ENCODE data around the gene CMTM7.
"Not testable (repeated sequence)": the region's sequence is repeated elsewhere in the genome, so short reads cannot be mapped to it uniquely, and the experiment has no call there.

The CMTM7 gene

DNA sequence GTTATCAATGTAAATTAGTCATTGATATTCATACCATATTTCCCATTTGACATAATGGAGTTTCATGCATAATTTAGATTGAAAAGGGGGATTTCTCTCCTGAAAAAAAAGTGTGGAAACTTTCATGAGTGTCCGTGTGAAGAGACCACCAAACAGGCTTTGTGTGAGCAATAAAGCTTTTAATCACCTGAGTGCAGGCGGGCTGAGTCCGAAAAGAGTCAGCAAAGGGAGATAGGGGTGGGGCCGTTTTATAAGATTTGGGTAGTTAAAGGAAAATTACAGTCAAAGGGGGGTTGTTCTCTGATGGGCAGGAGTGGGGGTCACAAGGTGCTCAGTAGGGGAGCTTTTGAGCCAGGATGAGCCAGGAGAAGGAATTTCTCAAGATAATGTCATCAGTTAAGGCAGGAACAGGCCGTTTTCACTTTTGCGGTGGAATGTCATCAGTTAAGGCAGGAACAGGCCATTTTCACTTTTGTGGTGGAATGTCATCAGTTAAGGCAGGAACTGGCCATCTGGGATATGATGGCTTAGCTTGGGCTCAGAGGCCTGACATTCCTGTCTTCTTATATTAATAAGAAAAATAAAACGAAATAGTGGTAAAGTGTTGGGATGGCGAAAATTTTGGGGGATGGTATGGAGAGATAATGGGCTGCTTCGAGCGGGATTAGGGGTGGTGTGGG is 69.3 kb downstream of the CMTM7 start:
- peak; percentile 23 for DNase-seq

DNA sequence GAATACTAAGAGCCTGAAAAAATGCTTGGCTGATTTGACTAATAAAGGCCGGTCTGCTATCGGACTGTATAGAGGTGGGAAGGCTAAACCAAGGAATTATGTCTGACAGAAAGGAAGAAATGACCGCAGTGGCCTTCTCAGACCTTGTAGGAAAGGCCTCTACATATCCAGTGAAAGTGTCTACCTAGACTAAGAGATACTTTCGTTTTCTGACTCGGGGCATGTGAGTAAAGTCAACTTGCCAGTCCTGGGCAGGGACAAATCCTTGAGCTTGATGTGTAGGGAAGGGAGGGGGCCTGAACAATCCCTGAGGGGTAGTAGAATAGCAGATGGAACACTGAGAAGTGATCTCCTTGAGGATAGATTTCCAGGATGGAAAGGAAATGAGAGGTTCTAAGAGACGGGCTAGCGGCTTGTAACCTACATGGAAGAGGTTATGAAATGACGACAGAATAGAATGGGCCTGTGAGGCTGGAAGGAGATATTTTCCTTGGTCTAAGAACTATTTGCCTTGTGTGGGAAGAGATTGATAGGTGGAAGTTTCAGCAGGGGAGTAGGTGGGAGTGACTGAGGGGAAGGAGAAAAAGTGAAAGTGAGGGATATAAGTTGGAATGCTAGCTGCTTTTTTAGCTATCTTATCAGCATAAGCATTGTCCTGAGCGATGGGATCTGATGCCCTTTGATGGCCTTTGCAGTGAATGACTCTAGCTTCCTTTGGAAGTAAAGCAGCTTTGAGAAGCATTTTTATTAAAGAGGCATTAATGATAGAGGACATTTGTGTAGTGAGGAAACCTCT is 70.7 kb downstream of the CMTM7 start:
- peak; percentile 66 for DNase-seq

DNA sequence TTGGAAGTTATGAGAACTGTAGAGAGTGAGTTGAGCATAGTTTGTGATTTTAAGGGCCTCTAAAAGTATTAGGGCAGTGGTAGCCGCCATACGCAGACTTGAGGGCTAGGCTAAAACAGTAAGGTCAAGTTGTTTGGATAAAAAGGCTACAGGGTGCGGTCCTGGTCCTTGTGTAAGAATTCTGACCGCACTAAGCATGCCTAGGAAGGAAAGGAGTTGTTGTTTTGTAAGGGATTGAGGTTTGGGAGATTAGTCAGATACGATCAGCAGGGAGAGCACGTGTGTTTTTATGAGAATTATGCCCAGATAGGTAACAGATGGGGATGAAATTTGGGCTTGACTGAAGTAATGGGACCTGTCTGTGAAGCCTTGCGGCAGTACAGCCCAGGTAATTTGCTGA is 71.8 kb downstream of the CMTM7 start:
- DNase-seq: not testable (repeated sequence)

DNA sequence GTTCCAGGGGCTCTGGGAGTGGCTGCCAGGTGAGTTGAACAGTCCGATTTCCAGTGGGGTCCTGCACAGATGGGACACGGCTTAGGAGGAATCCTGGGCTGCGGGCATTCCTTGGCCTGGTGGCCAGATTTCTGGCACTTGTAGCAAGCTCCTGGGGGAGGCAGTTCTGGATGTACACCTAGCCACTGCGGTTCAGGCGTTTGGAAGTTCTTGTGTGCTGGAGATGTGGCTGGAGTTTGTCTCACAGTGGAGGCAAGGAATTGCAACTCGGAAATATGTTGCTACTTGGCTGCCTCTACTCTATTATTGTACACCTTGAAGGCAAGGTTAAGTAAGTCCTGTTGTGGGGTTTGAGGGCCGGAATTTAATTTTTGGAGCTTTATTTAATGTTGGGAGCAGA is 73.1 kb downstream of the CMTM7 start:
- DNase-seq: not testable (repeated sequence)

DNA sequence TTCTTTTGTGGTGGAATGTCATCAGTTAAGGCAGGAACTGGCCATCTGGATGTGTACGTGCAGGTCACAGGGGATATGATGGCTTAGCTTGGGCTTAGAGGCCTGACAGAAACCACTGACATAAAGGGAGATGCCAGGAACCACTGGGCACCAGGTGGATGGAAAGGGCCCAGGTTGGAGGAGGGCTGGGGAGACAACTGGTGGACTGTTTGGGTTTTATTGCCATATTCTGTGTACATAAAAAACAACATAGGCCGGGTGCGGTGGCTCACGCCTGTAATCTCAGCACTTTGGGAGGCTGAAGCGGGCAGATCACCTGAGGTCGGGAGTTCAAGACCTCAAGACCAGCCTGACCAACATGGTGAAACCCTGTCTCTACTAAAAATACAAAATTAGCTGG is 75.2 kb downstream of the CMTM7 start:
- not testable (repeated sequence) for DNase-seq

DNA sequence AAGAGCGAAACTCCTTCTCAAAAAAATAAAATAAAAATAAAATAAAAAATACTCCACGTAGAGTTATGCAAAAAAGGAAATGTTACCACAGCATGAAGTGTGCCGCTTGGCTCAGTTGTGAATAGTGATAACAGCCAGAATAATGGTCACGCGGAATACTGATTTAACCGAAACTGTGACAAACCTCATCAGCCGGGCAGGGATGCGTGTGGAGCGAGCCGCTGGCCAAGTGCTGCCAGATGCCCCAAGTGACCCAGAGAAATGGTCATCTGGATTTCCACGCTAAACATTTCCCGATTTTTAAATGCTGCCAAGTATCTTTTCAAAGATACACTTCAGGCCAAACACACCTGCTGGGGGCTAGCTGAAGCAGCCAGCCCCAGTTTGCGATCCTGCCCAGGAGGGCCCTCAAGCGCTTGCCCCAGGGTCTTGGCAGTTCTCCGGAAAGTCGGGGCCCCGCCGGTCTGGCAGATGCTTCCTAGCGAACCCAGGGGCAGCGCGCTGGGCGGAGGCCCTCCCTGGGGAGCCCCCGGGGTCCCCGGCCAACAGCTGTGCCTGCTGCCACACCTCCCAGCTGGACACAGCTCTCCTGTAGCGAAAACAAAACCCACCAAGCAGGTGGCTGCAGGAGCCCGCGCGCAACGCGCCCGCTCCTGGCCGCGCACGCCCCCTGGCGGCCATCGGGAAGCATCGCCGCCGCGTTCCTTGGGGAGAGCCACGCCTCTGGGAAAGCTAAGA is 75.8 kb downstream of the CMTM7 start:
- peak; percentile 79 for DNase-seq

DNA sequence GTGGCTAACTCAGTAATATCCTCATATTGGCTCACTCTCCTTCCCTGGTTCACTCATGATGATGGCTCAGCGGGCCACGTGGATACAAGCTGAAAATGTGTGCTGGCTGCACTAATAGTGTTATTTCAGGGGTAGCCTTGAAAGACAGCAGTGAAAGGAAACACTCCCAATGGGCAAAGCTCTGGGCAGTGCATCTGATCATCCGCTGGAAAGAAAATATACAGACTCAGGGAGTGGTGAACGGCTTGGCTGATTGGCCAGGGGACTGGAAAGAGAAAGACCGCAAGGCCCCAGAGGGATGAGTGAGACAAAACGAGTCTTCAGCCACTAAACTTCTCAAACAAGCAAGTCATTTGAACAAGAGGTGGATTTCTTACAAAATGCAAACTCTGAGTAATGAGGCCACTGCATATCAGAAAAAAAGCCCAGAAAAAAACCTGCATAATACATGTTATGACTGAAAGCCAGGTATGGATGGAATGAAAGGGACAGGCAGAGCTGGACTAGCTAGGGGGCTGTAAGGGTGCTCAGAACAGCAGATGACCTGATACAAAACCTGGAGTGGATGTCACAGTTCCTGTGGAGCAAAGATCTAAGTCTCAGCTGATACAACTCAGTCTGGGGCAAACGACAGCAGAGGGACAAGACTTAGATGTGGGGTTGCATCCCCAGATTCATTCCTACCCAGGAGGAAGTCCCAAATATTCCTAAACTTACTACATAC is 77.7 kb downstream of the CMTM7 start:
- no peak for DNase-seq

DNA sequence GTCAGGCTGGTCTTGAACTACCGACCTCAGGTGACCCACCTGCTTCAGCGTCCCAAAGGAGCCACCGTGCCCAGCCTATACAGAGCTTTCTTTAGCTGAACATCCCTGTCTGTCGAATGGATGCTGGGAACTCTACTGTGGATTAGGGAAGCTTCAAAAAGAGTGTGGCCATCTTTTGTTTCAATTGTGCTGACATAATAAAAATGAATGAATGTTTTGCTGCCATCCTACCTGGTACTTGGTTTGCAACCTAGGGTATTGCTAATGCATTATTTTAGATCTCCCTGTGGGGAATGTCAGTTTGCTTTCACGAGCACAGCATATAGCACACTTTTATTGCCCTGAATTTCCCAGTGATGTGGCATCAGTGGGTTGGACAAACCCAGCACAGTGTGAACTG is 78.7 kb downstream of the CMTM7 start:
- DNase-seq: no peak

DNA sequence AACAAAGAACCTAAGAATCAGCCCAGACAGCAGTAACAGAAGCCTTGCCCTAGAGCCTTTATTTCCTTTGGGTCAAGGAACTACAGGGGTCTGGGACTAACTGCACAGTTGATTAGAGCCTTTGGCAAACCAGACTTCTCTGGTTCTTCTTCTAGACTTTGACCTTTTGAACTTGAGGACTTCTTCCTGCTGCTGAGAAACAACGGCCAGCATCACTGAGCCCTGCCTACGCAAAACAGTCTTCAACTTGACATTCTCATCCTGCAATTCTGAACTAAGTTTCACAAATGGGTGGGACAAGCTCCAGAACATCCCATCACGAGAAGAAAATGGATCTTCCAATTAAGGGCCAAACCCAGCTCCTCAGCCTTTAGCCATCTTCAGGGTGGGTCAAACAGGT is 79.6 kb downstream of the CMTM7 start:
- DNase-seq: no peak

DNA sequence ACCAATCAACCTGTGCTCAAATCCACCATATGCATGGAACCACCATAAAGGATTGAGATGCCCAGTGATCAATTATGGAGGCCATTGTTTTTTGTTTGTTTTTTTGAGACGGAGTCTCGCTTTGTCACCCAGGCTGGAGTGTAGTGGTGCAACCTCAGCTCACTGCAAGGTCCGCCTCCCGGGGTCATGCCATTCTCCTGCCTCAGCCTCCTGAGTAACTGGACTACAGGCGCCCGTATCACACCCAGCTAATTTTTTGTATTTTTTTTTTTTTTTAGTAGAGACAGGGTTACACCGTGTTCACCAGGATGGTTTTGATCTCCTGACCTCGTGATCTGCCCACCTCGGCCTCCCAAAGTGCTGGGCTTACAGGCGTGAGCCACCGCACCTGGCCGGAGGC is 80.5 kb downstream of the CMTM7 start:
- DNase-seq: not testable (repeated sequence)

DNA sequence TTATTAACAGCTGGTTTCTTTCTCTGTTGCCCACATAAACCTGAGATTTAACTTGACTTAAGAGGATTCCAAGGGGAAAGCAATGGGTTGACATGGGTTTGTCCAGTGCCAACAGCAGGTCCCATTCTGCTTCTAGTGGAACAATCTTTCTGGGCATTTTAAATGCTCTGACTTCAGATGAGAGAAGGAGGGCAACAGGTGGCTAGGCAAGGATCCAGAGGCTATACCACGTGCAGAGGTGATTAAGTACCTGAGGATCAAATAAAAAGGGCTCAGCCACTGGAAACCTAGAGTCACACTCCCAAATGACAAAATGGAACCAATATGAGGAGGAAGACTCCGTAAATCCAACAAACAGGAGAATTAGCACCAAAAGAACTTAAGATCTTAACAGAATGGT is 82.5 kb downstream of the CMTM7 start:
- DNase-seq: no peak

DNA sequence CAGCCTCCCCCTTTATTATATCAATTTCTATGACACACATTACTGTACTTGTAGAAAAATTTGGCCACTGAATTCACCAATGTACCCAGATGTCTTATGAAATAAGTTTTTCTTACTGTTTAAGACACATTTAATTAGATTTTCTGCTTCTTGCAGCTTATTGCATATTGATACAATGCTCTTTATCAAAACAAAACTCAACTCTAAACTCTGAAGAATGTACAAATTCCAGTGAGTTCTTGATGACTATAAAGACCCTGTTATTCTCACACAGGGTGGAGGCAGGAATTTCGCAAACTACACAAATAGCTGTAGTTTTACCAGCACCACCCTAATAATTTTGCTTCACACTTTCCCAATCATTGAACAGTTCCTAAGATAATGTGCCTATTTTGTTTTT is 89.0 kb downstream of the CMTM7 start:
- DNase-seq: no peak

DNA sequence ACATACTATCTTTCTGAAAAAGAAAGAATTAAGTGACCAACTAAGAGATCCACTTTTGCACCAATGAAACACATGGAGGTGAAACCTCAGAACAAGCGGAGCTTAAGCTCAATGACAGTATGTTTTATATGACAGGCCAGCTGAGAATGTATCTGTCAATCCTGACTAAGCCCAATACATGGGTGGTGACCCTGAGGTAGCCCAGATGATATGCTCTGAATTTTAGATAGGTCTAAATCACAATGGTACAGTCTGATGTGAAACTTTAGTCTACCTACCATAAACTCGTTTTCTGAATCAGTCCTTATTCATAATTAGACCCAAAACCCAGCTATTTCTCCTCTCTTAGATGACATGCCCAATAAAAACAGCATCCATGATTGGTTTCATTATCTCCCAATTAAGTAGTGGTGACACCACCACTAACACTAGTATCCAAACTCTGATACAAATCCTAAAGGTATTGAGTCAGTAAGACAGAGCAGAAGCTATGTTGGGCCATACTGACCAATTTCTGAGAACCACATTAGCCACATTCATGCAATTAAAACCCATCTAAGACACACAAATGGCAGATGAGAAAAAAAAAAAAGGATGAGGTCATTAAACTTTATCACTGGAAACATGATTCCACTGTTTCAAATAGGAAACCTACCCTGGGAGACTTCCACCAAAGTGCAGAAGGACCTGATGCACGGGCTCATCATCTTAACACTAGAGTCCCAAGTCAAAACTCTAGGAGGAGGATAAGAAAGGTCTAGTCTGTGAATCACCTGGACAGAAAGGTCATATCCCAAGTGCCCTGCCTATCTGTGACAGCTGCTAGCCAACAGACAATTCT is 90.4 kb downstream of the CMTM7 start:
- DNase-seq: no peak

DNA sequence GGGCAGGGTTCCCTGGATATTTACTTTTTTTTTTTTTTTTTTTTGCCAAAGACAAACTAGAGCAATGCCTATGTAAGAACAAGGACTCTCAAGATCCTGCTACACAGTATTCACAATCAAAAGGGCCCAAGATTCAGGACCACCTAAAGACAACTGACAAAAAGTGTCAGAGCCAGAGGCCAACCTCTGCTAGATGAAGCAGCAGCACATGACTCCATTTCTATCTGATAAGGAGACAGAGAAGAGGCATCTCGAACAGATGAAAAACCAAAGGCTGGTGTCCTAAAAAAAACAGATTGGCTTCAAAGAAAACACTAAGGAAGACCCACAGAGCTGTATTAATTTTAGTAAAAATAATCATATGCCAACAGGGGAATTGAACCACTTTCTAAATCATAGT is 91.0 kb downstream of the CMTM7 start:
- no peak for DNase-seq

DNA sequence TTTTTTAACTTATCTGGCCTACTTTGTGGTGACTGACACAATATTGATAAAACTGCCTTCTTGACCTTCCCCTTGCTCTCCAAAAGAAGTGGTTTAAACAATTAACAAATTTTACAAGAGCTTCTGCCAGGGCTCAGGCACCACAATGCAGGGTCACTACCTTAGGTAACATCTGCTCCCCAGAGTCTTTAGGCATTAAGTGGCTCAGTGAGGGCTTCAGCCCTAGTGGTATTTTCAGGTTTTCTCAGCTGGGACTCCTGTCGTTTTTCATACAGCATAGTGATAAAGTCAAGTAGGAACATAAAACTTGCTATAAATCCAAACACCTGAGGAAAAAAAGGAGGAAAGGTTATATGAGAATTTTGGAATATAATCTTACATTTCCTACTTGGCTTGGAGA is 92.1 kb downstream of the CMTM7 start:
- no peak for DNase-seq

DNA sequence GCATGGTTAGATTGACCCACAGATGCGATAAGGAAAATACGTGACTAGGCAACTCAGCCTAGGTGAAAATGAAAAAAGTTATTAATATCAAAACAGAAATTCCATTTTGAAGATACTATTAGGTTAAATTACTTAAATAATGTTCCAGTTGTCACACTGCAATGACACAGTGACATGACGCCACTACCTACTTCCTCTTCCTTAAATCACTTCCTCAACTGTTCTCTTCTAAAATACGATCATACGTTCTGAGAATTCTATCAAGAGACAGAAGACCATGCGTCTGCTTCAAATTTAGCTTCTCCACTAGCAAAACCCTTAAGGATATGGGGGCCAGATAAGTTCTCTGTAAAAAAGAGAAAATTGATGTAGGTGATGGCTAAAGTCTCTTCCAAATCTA is 92.8 kb downstream of the CMTM7 start:
- DNase-seq: no peak

DNA sequence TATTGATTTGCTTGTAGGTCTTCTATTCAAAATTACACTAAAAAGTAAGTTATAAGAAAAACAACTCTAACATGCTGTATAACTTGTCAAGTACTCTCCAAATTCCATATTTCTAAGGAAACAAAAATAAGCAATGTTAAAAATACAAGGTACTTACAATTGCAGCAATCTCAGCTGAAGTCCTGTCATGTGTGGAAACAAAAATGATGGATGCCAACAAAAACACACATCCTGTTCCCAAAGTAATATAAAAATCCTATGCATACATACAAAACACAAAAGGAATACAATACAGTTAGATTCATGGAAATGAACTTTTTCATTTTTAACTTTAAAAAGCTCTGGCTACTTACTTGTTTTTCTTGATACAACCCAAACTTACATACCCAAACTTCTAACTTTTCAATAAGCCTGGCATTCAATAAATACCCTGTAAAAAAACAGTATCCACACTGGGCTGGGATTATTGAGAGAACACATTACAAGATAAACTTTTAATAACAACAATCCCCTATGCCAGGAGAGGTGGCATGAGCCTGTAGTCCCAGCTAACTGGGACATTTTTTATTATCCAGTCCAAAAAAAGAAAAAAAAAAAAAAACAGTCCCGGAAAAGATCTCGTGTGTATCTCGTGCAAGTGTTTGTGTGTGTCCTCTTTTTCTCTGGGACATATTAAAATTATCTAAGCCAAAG is 96.3 kb downstream of the CMTM7 start:
- DNase-seq: no peak

DNA sequence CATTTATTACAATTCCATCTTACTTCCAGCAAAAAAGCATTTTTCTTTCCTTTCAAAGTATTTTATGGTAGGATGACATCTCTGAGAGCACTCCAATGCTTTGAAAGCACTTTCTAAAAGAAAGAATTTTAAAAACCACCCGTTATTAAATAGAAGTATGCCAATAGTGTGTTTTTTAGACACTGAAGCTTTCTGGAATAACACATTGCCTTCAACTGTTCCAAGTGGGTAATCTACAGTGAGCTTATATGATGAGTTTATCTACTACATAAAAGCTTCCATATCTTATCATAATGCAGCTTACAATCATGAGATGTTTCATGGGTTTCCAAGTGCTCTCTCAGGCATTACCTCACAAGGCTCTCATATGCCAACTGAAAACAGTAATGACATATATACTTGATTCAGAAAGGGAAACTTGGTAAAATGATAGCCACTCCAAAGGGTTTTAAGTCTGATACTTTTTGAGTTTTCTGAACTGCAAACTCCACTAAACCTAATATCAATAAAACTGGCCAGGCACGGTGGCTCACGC is 96.9 kb downstream of the CMTM7 start:
- DNase-seq: no peak

DNA sequence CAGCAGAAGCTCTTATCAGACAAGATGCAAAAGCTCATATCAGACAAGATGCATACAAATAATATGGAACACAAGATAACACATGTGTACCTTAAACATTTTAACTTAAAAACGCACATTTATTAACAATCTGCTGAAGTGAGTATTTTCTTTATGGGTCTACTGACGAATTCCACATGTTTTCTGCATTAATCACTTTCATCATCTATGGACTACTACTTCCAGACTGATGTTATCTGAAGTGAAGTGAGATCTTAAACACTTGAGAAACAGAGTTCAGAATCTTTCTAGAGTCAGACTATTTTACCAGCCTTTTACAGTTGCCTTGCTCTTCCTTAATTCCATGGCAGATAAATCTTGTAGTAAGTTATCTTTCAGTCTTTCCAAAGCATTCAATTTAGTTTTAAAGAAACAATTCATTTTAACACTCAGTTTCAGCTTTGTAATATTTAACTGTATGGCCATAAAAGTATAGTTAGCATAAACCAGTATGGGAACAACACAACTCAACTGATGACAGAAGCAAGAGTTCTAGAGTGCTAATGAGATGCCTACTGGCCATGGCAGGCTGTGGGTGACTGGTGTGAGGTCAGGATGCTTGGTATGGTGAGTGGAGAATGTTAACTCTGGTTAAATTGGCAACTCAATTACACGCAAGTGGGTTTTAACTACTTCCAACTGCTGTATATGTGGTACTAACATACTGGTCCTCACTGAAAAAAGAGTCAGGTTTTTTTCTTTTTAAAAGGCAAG is 101.2 kb downstream of the CMTM7 start:
- no peak for DNase-seq

Data from CD4-positive, alpha-beta T cell treated with Interleukin-17A for 1 hour (primary cell).